ENCODE measurements around the gene FGGY. TPM values are rescaled to one million over a fixed set of nuclear protein-coding genes. Genes with fewer than 3 reads are reported as not detected.

Gene FGGY
- total RNA-seq, 1 experiment from 2014 or later: 14.6 TPM

- H3K14ac ChIP-seq (ENCODE audit: insufficient read depth, low read length): no peak overlapping the region
- H3K56ac ChIP-seq (ENCODE audit: insufficient read length, low read depth, low read length): no peak overlapping the region
- no peak overlapping the region for H2BK20ac ChIP-seq (ENCODE audit: low read depth, low read length, poor library complexity, severe bottlenecking)
- H4K91ac ChIP-seq (ENCODE audit: insufficient read length, low read depth, low read length): no peak overlapping the region
- no peak overlapping the region for H3K9ac ChIP-seq (ENCODE audit: extremely low read depth, insufficient read length, low read length)
- no peaks in the 10 kb centered on the region for H3K27me3 Mint-ChIP-seq (ENCODE audit: low read depth)
- no peak overlapping the region for H2BK120ac ChIP-seq (ENCODE audit: low read depth, low read length, poor library complexity, severe bottlenecking)
- no CpG with 5 or more reads among the region's 2 CpGs for WGBS (ENCODE audit: extremely low coverage, insufficient read length, low lambda C conversion rate)
- peaks cover 14 to 16% of the 10 kb centered on the region in 2 experiments for H3K4me1 Mint-ChIP-seq
- H2BK15ac ChIP-seq (ENCODE audit: low read depth, low read length): no peak overlapping the region
- H4K8ac ChIP-seq (replicated peaks; ENCODE audit: insufficient read length, low read depth, low read length): no peak overlapping the region
- H3T11ph ChIP-seq (ENCODE audit: low read length): no peak overlapping the region
- H3K9me3 ChIP-seq (ENCODE audit: control insufficient read depth, low read depth, low read length): no peaks in the 10 kb centered on the region
- H3K79me2 ChIP-seq (ENCODE audit: insufficient read depth, low read length): 0 out of 2 replicates have a peak, but pooled peaks cover 1% of the 10 kb centered on the region
- no peaks in the 10 kb centered on the region for H4K20me1 ChIP-seq (ENCODE audit: control insufficient read depth, insufficient read depth, insufficient read length)
- 0 out of 5 replicates have a peak, but pooled peaks cover 0 to 1% of the 10 kb centered on the region in 2 experiments for H3K9me3 Mint-ChIP-seq
- no peak for TF ChIP-seq CTCF (conservative IDR thresholded peaks at IDR 0.05)
- no peak overlapping the region for H3K27ac ChIP-seq (ENCODE audit: insufficient read length, low read depth, low read length)
- no peaks in the 10 kb centered on the region for H3K4me1 ChIP-seq (ENCODE audit: insufficient read depth, low read length)
- H3K27me3 ChIP-seq (ENCODE audit: insufficient read depth, low read length): no peaks in the 10 kb centered on the region
- H3K18ac ChIP-seq (ENCODE audit: insufficient read length, low read depth, low read length): no peak overlapping the region
- no peaks in the 10 kb centered on the region for H3K79me1 ChIP-seq (ENCODE audit: insufficient read depth, low read depth, low read length, poor library complexity, severe bottlenecking)
- H2BK5ac ChIP-seq (ENCODE audit: insufficient read length, low read length): no peak overlapping the region
- no peak overlapping the region for H2BK12ac ChIP-seq (ENCODE audit: insufficient read length, low read depth, low read length)
- H3K4me3 Mint-ChIP-seq: no peak overlapping the region
- no peaks in the 10 kb centered on the region for H3K23me2 ChIP-seq (ENCODE audit: insufficient read length, low read depth, low read length, poor library complexity, severe bottlenecking)
- peaks cover 0 to 11% (median 0%) of the 10 kb centered on the region in 3 experiments; a peak in 1 of 7 replicates for H3K36me3 Mint-ChIP-seq (ENCODE audit: insufficient read depth in 1 of 3, low read depth in 3 of 3)
- H4K5ac ChIP-seq (ENCODE audit: insufficient read length, low read depth, low read length): no peak overlapping the region
- no peak overlapping the region for H3K4me2 ChIP-seq (ENCODE audit: insufficient read depth, insufficient read length, low read length)
- no peak overlapping the region for H2AK5ac ChIP-seq (ENCODE audit: insufficient read length, low read length)
- no peak overlapping the region for H3K23ac ChIP-seq (ENCODE audit: insufficient read length, low read depth, low read length)
- H2AFZ ChIP-seq (ENCODE audit: low read length): no peak overlapping the region
- no peak overlapping the region for H3K27ac Mint-ChIP-seq
- no peak for DNase-seq
- no peak overlapping the region for H3K4ac ChIP-seq (ENCODE audit: low read depth, low read length)
These were observed 113.6 kb downstream of the FGGY start for GRCh38 chr1:59410457-59410856.
